Measurements from ENCODE around the gene PLPPR3.

The PLPPR3 gene

GRCh38 chr19:782185-782877 lies 39.4 kb downstream of the PLPPR3 start (continued):
- TF ChIP-seq KLF16 (tag by site-specific recombination; IDR thresholded peaks at IDR 0.05) (no peak), SP2 (tag by site-specific recombination; IDR thresholded peaks at IDR 0.05) (no peak), ZNF2 (tag by site-specific recombination; IDR thresholded peaks at IDR 0.05) (no peak), ZNF791 (tag by site-specific recombination; IDR thresholded peaks at IDR 0.05) (no peak), AEBP2 (tag by site-specific recombination; IDR thresholded peaks at IDR 0.05; ENCODE audit: borderline replicate concordance) (no peak), KLF10 (tag by site-specific recombination; IDR thresholded peaks at IDR 0.05) (no peak; the same call in 1 of the 2 replicates), ZNF404 (tag by site-specific recombination; IDR thresholded peaks at IDR 0.05) (no peak), ZBTB20 (tag by site-specific recombination; IDR thresholded peaks at IDR 0.05) (peak; percentile 13; the same call in 1 of the 2 replicates), PRDM4 (tag by site-specific recombination; IDR thresholded peaks at IDR 0.05) (no peak), ZNF777 (tag by site-specific recombination; IDR thresholded peaks at IDR 0.05; ENCODE audit: borderline replicate concordance) (peak; percentile 70; the same call in 1 of the 2 replicates), ZNF398 (tag by site-specific recombination; IDR thresholded peaks at IDR 0.05) (no peak), ZNF704 (tag by site-specific recombination; IDR thresholded peaks at IDR 0.05) (no peak), SCRT1 (tag by site-specific recombination; IDR thresholded peaks at IDR 0.05; ENCODE audit: borderline replicate concordance) (no peak), PATZ1 (tag by site-specific recombination; IDR thresholded peaks at IDR 0.05) (0 out of 2 replicates have a peak, but pooled peaks have one; percentile 18), ZNF529 (tag by site-specific recombination; IDR thresholded peaks at IDR 0.05; ENCODE audit: insufficient replicate concordance) (no peak), ZNF48 (tag by site-specific recombination; IDR thresholded peaks at IDR 0.05) (no peak), ZNF623 (tag by site-specific recombination; IDR thresholded peaks at IDR 0.05) (no peak), PRDM10 (tag by site-specific recombination; IDR thresholded peaks at IDR 0.05) (0 out of 2 replicates have a peak, but pooled peaks have one; percentile 49), ZEB2 (tag by site-specific recombination; IDR thresholded peaks at IDR 0.05) (no peak), ZBTB44 (tag by site-specific recombination; IDR thresholded peaks at IDR 0.05) (no peak), ZSCAN18 (tag by site-specific recombination; IDR thresholded peaks at IDR 0.05) (no peak), ZNF335 (tag by site-specific recombination; conservative IDR thresholded peaks at IDR 0.05) (peak; percentile 90)

Measured in HEK293 (cell line).